ENCODE data around the gene PSMD14. TPM values are rescaled to one million over a fixed set of nuclear protein-coding genes. Genes with fewer than 3 reads are reported as not detected.
"Not testable (repeated sequence)": the region's sequence is repeated elsewhere in the genome, so short reads cannot be mapped to it uniquely, and the experiment has no call there.

The PSMD14 gene
- total RNA-seq, 2 experiments from 2014 or later, result 49.2 to 84.3 TPM

- no peak overlapping the region for H3K4me2 ChIP-seq (ENCODE audit: low read length)
- no peaks in the 10 kb centered on the region for H3K36me3 ChIP-seq (ENCODE audit: insufficient read depth, low read length)
- H3K4me3 ChIP-seq (ENCODE audit: low read depth, low read length, poor library complexity, severe bottlenecking), result no peak overlapping the region
- ChIA-PET CTCF (ENCODE audit: unreplicated experiment) (no interaction called here), POLR2A (interaction anchor here (0.7 kb wide), 1 partner anchor 719 kb away, joined by 3 read pairs; no protein-coding TSS in a partner anchor)
- H3K9me3 ChIP-seq (ENCODE audit: low read length), result no peaks in the 10 kb centered on the region
- BruUV-seq (replicated peaks), result no TSS peak
- no peak for DNase-seq (ENCODE audit: low spot score)
- H3K79me2 ChIP-seq (ENCODE audit: insufficient read depth, low read depth, low read length), result no peaks in the 10 kb centered on the region
- intact Hi-C loops (cut with micrococcal nuclease; ENCODE audit: unreplicated experiment), result no loop called here
- H3K27ac ChIP-seq (ENCODE audit: low read depth, low read length, poor library complexity, severe bottlenecking), result no peak overlapping the region
- H2AFZ ChIP-seq (ENCODE audit: low read length), result no peak overlapping the region
- no peaks in the 10 kb centered on the region for H3K4me1 ChIP-seq (ENCODE audit: insufficient read depth, low read length, poor library complexity, severe bottlenecking)
- H4K20me1 ChIP-seq (ENCODE audit: insufficient read depth, low read length), result no peaks in the 10 kb centered on the region
- H3K9me2 ChIP-seq (ENCODE audit: insufficient read depth, low read length), result no peaks in the 10 kb centered on the region
- TF ChIP-seq CTCF (conservative IDR thresholded peaks at IDR 0.05; ENCODE audit: low read length) (no peak), EZH2phosphoT487 (IDR thresholded peaks at IDR 0.05; ENCODE audit: borderline replicate concordance, low read depth, low read length) (no peak)
These were observed 39.1 kb upstream of the PSMD14 start for GRCh38 chr2:161269111-161269510.

DNA sequence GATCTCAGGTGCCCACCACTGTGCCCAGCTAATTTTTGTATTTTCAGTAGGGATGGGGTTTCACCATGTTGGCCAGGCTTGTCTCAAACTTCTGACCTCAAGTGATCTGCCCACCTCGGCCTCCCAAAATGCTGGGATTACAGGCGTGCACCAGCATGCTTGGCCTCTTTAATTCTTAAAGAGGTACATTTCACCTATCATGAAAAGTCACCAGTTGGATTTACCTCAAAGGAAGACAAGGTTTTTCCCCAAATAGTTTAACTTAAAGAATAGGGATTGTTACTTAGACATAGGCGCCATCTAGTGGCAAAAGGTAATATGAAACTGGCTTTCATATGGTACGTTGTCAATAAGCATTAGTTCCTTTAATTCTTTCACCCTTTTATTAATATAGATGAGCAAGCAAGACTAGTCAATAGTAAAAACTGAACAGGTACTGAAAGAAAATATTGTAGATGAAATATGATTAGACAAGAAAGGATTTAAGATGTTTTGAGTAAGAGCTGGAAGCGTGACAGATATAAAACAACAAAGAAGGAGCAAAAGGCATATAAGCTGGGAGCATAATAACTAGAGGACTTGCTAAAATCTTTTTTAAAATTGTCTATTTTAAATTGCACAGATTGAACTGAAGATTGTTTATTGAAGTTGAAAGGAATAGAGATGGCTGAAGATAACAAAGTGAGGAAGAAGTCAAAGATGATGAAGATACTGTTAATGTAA is 35.0 kb upstream of the PSMD14 start:
- no peaks in the 10 kb centered on the region for H3K9me2 ChIP-seq (ENCODE audit: insufficient read depth, low read length)
- H3K4me3 ChIP-seq (ENCODE audit: low read depth, low read length, poor library complexity, severe bottlenecking), result no peak overlapping the region
- H2AFZ ChIP-seq (ENCODE audit: low read length), result no peak overlapping the region
- no peaks in the 10 kb centered on the region for H4K20me1 ChIP-seq (ENCODE audit: insufficient read depth, low read length)
- ChIA-PET CTCF (ENCODE audit: unreplicated experiment) (interaction anchor here (0.6 to 1.3 kb wide), 2 partner anchors 54 to 209 kb away, joined by 3 read pairs; no protein-coding TSS in a partner anchor), POLR2A (interaction anchor here (0.7 to 1.2 kb wide), 3 partner anchors 47 to 59 kb away, joined by 3 to 6 read pairs (median 3); no protein-coding TSS in a partner anchor)
- H3K27ac ChIP-seq (ENCODE audit: low read depth, low read length, poor library complexity, severe bottlenecking), result no peak overlapping the region
- DNase-seq (ENCODE audit: low spot score), result peak; percentile 78
- BruUV-seq (replicated peaks), result no TSS peak
- H3K4me1 ChIP-seq (ENCODE audit: insufficient read depth, low read length, poor library complexity, severe bottlenecking), result no peaks in the 10 kb centered on the region
- H3K4me2 ChIP-seq (ENCODE audit: low read length), result no peak overlapping the region
- H3K79me2 ChIP-seq (ENCODE audit: insufficient read depth, low read depth, low read length), result no peaks in the 10 kb centered on the region
- H3K9me3 ChIP-seq (ENCODE audit: low read length), result no peaks in the 10 kb centered on the region
- intact Hi-C loops (cut with micrococcal nuclease; ENCODE audit: unreplicated experiment), result loop anchor here (1.0 to 10.0 kb wide), 3 partner anchors 22 to 1188 kb away; no protein-coding TSS in a partner anchor
- no peaks in the 10 kb centered on the region for H3K36me3 ChIP-seq (ENCODE audit: insufficient read depth, low read length)
- TF ChIP-seq EZH2phosphoT487 (IDR thresholded peaks at IDR 0.05; ENCODE audit: borderline replicate concordance, low read depth, low read length) (no peak), CTCF (conservative IDR thresholded peaks at IDR 0.05; ENCODE audit: low read length) (peak; percentile 96)

GRCh38 chr2:161278564-161279229 is 29.5 kb upstream of the PSMD14 start:
- H3K4me1 ChIP-seq (ENCODE audit: insufficient read depth, low read length, poor library complexity, severe bottlenecking); H4K20me1 ChIP-seq (ENCODE audit: insufficient read depth, low read length); BruUV-seq (replicated peaks); H3K4me3 ChIP-seq (ENCODE audit: low read depth, low read length, poor library complexity, severe bottlenecking); H3K27ac ChIP-seq (ENCODE audit: low read depth, low read length, poor library complexity, severe bottlenecking); H3K9me3 ChIP-seq (ENCODE audit: low read length); H3K9me2 ChIP-seq (ENCODE audit: insufficient read depth, low read length); H3K4me2 ChIP-seq (ENCODE audit: low read length); H3K36me3 ChIP-seq (ENCODE audit: insufficient read depth, low read length); H3K79me2 ChIP-seq (ENCODE audit: insufficient read depth, low read depth, low read length); CTCF ChIA-PET (ENCODE audit: unreplicated experiment); DNase-seq (ENCODE audit: low spot score); H2AFZ ChIP-seq (ENCODE audit: low read length): not testable (repeated sequence)
- intact Hi-C loops (cut with micrococcal nuclease; ENCODE audit: unreplicated experiment), result loop anchor here (10.0 kb wide), 1 partner anchor 1194 kb away; no protein-coding TSS in a partner anchor
- POLR2A ChIA-PET, result interaction anchor here (0.6 to 0.7 kb wide), 4 partner anchors 23 to 899 kb away, joined by 3 read pairs; no protein-coding TSS in a partner anchor

DNA sequence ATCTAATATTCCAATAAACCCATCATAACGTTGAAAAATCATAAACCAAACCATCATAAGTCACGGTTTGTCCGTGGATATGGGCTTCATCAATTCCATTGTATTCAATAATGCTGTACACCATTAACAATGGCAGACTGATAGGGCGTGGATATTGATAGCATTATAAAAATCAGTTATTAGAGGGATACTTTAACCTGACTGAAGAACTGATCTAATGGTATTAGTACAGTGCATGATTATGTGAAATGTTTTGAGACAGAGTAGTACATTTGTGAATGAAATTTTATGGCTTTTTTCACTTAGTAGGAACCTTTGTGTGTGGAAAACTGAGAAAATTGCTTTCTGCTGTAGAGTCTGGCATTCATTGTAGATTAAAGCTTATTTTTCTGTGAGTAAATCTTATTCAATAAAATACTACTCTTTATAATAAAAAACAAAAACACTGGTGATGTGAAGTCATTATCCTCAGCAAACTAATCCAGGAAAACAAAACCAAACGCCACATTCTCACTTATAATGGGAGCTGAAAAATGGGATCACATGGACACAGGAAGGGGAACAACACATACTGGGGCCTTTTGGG is 28.9 kb upstream of the PSMD14 start:
- CTCF ChIA-PET (ENCODE audit: unreplicated experiment); H3K9me3 ChIP-seq (ENCODE audit: low read length); H2AFZ ChIP-seq (ENCODE audit: low read length); H3K4me2 ChIP-seq (ENCODE audit: low read length); BruUV-seq (replicated peaks); H3K36me3 ChIP-seq (ENCODE audit: insufficient read depth, low read length); H4K20me1 ChIP-seq (ENCODE audit: insufficient read depth, low read length); H3K9me2 ChIP-seq (ENCODE audit: insufficient read depth, low read length); H3K27ac ChIP-seq (ENCODE audit: low read depth, low read length, poor library complexity, severe bottlenecking); H3K4me1 ChIP-seq (ENCODE audit: insufficient read depth, low read length, poor library complexity, severe bottlenecking); DNase-seq (ENCODE audit: low spot score); H3K4me3 ChIP-seq (ENCODE audit: low read depth, low read length, poor library complexity, severe bottlenecking); H3K79me2 ChIP-seq (ENCODE audit: insufficient read depth, low read depth, low read length): not testable (repeated sequence)
- POLR2A ChIA-PET, result interaction anchor here (0.7 kb wide), 2 partner anchors 24 to 141 kb away, joined by 3 read pairs; no protein-coding TSS in a partner anchor
- intact Hi-C loops (cut with micrococcal nuclease; ENCODE audit: unreplicated experiment), result loop anchor here (10.0 kb wide), 1 partner anchor 1195 kb away; no protein-coding TSS in a partner anchor
